H9 (cell line): Measurements from ENCODE around the gene GPR32. TPM values are rescaled to one million over a fixed set of nuclear protein-coding genes. Genes with fewer than 3 reads are reported as not detected.

Experiments used
- DNase-seq: peaks from one replicate; pipeline ENCODE4 v3.0.0-alpha.2; 2017
- H2AFZ ChIP-seq: one replicate; pipeline ENCODE4 v1.6.1; 2013; ENCODE audit warnings: mild to moderate bottlenecking, low read length, control low read depth, moderate library complexity
- H2AK5ac ChIP-seq: 2 replicates; pipeline ENCODE4 v1.6.1; 2013; ENCODE audit warnings: low read length, control low read depth, mixed read lengths; ENCODE audit not compliant: insufficient read length
- H2BK120ac ChIP-seq: one replicate; pipeline ENCODE4 v1.6.1; 2013; ENCODE audit warnings: low read depth, mild to moderate bottlenecking, low read length, control low read depth, inconsistent platforms; ENCODE audit not compliant: poor library complexity, severe bottlenecking
- H2BK12ac ChIP-seq: 2 replicates; pipeline ENCODE4 v1.6.1; 2013; ENCODE audit warnings: low read length, control low read depth, mixed read lengths, low read depth; ENCODE audit not compliant: insufficient read length
- H2BK15ac ChIP-seq: 2 replicates; pipeline ENCODE4 v1.6.1; 2013; ENCODE audit warnings: low read depth, low read length, control low read depth
- H2BK20ac ChIP-seq: one replicate; pipeline ENCODE4 v1.6.1; 2013; ENCODE audit warnings: low read depth, mild to moderate bottlenecking, low read length, control low read depth, inconsistent platforms; ENCODE audit not compliant: poor library complexity, severe bottlenecking
- H2BK5ac ChIP-seq: 2 replicates; pipeline ENCODE4 v1.6.1; 2013; ENCODE audit warnings: low read length, control low read depth, mixed read lengths; ENCODE audit not compliant: insufficient read length
- H3K14ac ChIP-seq: 2 replicates; pipeline ENCODE4 v1.6.1; 2013; ENCODE audit warnings: low read length, control low read depth; ENCODE audit not compliant: insufficient read depth
- H3K18ac ChIP-seq: 2 replicates; pipeline ENCODE4 v1.6.1; 2013; ENCODE audit warnings: low read depth, mild to moderate bottlenecking, mixed read lengths, low read length, control low read depth; ENCODE audit not compliant: insufficient read length
- H3K23ac ChIP-seq: 2 replicates; pipeline ENCODE4 v1.6.1; 2013; ENCODE audit warnings: low read length, control low read depth, mixed read lengths, low read depth; ENCODE audit not compliant: insufficient read length
- H3K23me2 ChIP-seq: 2 replicates; pipeline ENCODE4 v1.6.1; 2013; ENCODE audit warnings: low read depth, mild to moderate bottlenecking, mixed read lengths, low read length, control low read depth; ENCODE audit not compliant: insufficient read length, poor library complexity, severe bottlenecking
- H3K27ac ChIP-seq: 2 replicates; pipeline ENCODE4 v1.5.1; 2013; ENCODE audit warnings: low read length, control low read depth, mixed read lengths, low read depth; ENCODE audit not compliant: insufficient read length
- H3K27me3 ChIP-seq: 2 replicates; pipeline ENCODE4 v1.6.1; 2013; ENCODE audit warnings: low read length, control low read depth, inconsistent platforms; ENCODE audit not compliant: insufficient read depth
- H3K4ac ChIP-seq: 2 replicates; pipeline ENCODE4 v1.6.1; 2013; ENCODE audit warnings: low read depth, mild to moderate bottlenecking, control low read depth, inconsistent platforms, low read length, moderate library complexity
- H3K4me1 ChIP-seq: 2 replicates; pipeline ENCODE4 v1.6.1; 2013; ENCODE audit warnings: low read length, control low read depth, inconsistent platforms; ENCODE audit not compliant: insufficient read depth
- H3K4me2 ChIP-seq: 2 replicates; pipeline ENCODE4 v1.6.1; 2013; ENCODE audit warnings: low read length, control low read depth, mixed read lengths; ENCODE audit not compliant: insufficient read length, insufficient read depth
- H3K56ac ChIP-seq: 2 replicates; pipeline ENCODE4 v1.6.1; 2013; ENCODE audit warnings: low read depth, mild to moderate bottlenecking, mixed read lengths, low read length, control low read depth; ENCODE audit not compliant: insufficient read length
- H3K79me1 ChIP-seq: 2 replicates; pipeline ENCODE4 v1.6.1; 2013; ENCODE audit warnings: low read depth, mild to moderate bottlenecking, moderate library complexity, low read length, control low read depth, inconsistent platforms; ENCODE audit not compliant: insufficient read depth, poor library complexity, severe bottlenecking
- H3K79me2 ChIP-seq: 2 replicates; pipeline ENCODE4 v1.6.1; 2013; ENCODE audit warnings: low read length, control low read depth, inconsistent platforms; ENCODE audit not compliant: insufficient read depth
- H3K9ac ChIP-seq: 2 replicates; pipeline ENCODE4 v1.6.1; 2013; ENCODE audit warnings: low read length, control low read depth, mixed read lengths; ENCODE audit not compliant: insufficient read length; ENCODE audit errors: extremely low read depth
- H3K9me3 ChIP-seq: one replicate; pipeline ENCODE4 v1.6.1; 2013; ENCODE audit warnings: low read depth, low read length, inconsistent platforms; ENCODE audit not compliant: control insufficient read depth
- H3T11ph ChIP-seq: one replicate; pipeline ENCODE4 v1.6.1; 2013; ENCODE audit warnings: mild to moderate bottlenecking, low read length, control low read depth, inconsistent platforms
- H4K20me1 ChIP-seq: one replicate; pipeline ENCODE4 v1.6.1; 2013; ENCODE audit not compliant: control insufficient read depth, insufficient read length, insufficient read depth
- H4K5ac ChIP-seq: 2 replicates; pipeline ENCODE4 v1.6.1; 2013; ENCODE audit warnings: low read depth, mild to moderate bottlenecking, mixed read lengths, low read length, control low read depth; ENCODE audit not compliant: insufficient read length
- H4K8ac ChIP-seq: replicated peaks from 2 replicates; pipeline ENCODE4 v1.6.1; 2013; ENCODE audit warnings: low read length, control low read depth, mixed read lengths, low read depth; ENCODE audit not compliant: insufficient read length
- H4K91ac ChIP-seq: 2 replicates; pipeline ENCODE4 v1.6.1; 2013; ENCODE audit warnings: low read depth, mild to moderate bottlenecking, moderate library complexity, mixed read lengths, low read length, control low read depth; ENCODE audit not compliant: insufficient read length
- H3K27ac Mint-ChIP-seq, 3 experiments: 2 replicates in 2 of 3; 3 replicates in 1 of 3; pipeline ENCODE4 v1.8.0; 2020 to 2021; ENCODE audit warnings: mixed read lengths in 3 of 3, mild to moderate bottlenecking in 1 of 3, moderate library complexity in 1 of 3
- H3K27me3 Mint-ChIP-seq: 2 replicates; pipeline ENCODE4 v1.8.0; 2021; ENCODE audit warnings: low read depth, mild to moderate bottlenecking, moderate library complexity, mixed read lengths
- H3K36me3 Mint-ChIP-seq, 3 experiments: 2 replicates in 2 of 3; 3 replicates in 1 of 3; pipeline ENCODE4 v1.8.0; 2020 to 2021; ENCODE audit warnings: low read depth in 3 of 3, mixed read lengths in 3 of 3; ENCODE audit not compliant: insufficient read depth in 1 of 3
- H3K4me1 Mint-ChIP-seq, 2 experiments: 2 replicates each; pipeline ENCODE4 v1.8.0; 2020; ENCODE audit warnings: mixed read lengths in 2 of 2
- H3K4me3 Mint-ChIP-seq, 2 experiments: 2 replicates in 1 of 2; 3 replicates in 1 of 2; pipeline ENCODE4 v1.8.0; 2020 to 2021; ENCODE audit warnings: mild to moderate bottlenecking in 2 of 2, mixed read lengths in 2 of 2, moderate library complexity in 1 of 2
- H3K9me3 Mint-ChIP-seq, 2 experiments: 2 replicates in 1 of 2; 3 replicates in 1 of 2; pipeline ENCODE4 v1.8.0; 2020; ENCODE audit warnings: mild to moderate bottlenecking in 2 of 2, mixed read lengths in 2 of 2, moderate library complexity in 1 of 2
- CTCF ChIP-seq: fragments of 200-600 bp; sonication (generic); conservative IDR thresholded peaks from 3 replicates; pipeline ENCODE4 v1.8.0; 2021; ENCODE audit warnings: antibody characterized with exemption, mild to moderate bottlenecking
- WGBS: extraction: QIAGEN DNeasy Blood & Tissue Kit; methylation state at CpG from one replicate; pipeline ENCODE4 v1.1.7; 2013; ENCODE audit warnings: missing lambda C conversion rate, low lambda C conversion rate, mixed read lengths; ENCODE audit not compliant: insufficient read length; ENCODE audit errors: extremely low coverage; 5-methylcytosine and 5-hydroxymethylcytosine counted together
- total RNA-seq: library from RNA; stranded (reverse); gene quantifications from 2 replicates; pipeline ENCODE4 v1.2.1, GENCODE V29; 2021

Gene GPR32
- total RNA-seq, 1 experiment from 2014 or later: not detected

- Histone ChIP-seq H2AFZ (no peak overlapping the region), H3K9ac (no peak overlapping the region), H2BK12ac (no peak overlapping the region), H3K23me2 (peaks cover 11% of the 10 kb centered on the region), H3K4me2 (no peak overlapping the region), H2BK120ac (no peak overlapping the region), H3K23ac (no peak overlapping the region), H4K20me1 (peaks cover 4% of the 10 kb centered on the region), H3K4ac (no peak overlapping the region), H2AK5ac (no peak overlapping the region), H3K18ac (no peak overlapping the region), H3K79me1 (peaks cover 9% of the 10 kb centered on the region), H4K91ac (no peak overlapping the region), H2BK5ac (no peak overlapping the region), H4K8ac (no peak overlapping the region), H3K14ac (no peak overlapping the region), H3T11ph (no peak overlapping the region), H3K4me1 (peaks cover 5% of the 10 kb centered on the region; the same call in 1 of the 2 replicates), H3K79me2 (peaks cover 25% of the 10 kb centered on the region; the same call in 1 of the 2 replicates), H3K27me3 (no peaks in the 10 kb centered on the region), H4K5ac (no peak overlapping the region), H2BK20ac (no peak overlapping the region), H2BK15ac (no peak overlapping the region), H3K27ac (no peak overlapping the region), H3K56ac (no peak overlapping the region), H3K9me3 (no peaks in the 10 kb centered on the region)
- TF ChIP-seq CTCF: no peak
- H3K27ac Mint-ChIP-seq: no peak overlapping the region; a peak in 1 of 7 replicates
- peaks cover 46 to 90% (median 71%) of the 10 kb centered on the region in 3 experiments for H3K36me3 Mint-ChIP-seq
- H3K4me1 Mint-ChIP-seq: peaks cover 19 to 31% of the 10 kb centered on the region in 2 experiments
- H3K9me3 Mint-ChIP-seq: peaks cover 2 to 7% of the 10 kb centered on the region in 2 experiments; a peak in 4 of 5 replicates
- no peak overlapping the region for H3K4me3 Mint-ChIP-seq
- peaks cover 2% of the 10 kb centered on the region for H3K27me3 Mint-ChIP-seq
- no CpG with 5 or more reads among the region's 3 CpGs for WGBS
- DNase-seq: no peak
Observed at GRCh38 chr19:50799547-50799851, 29.2 kb downstream of the GPR32 start.
